HG03139 (cell line): ENCODE data around the gene PELO.

Experiments used
- ATAC-seq: cut with Tn5 transposase; IDR thresholded peaks from one replicate; pipeline ENCODE4 v1.9.1; 2021; ENCODE audit not compliant: unreplicated experiment

PELO gene

GRCh38 chr5:52827815-52828214 lies 40.1 kb downstream of the PELO start:
- ATAC-seq = no peak

- ATAC-seq = no peak
These were observed 41.9 kb downstream of the PELO start for GRCh38 chr5:52829664-52830063.

- no peak for ATAC-seq
These were observed 42.9 kb downstream of the PELO start for GRCh38 chr5:52830650-52831049.

- ATAC-seq = no peak
These were observed 44.2 kb downstream of the PELO start for GRCh38 chr5:52831786-52832511.

- ATAC-seq = no peak
These were observed 46.6 kb downstream of the PELO start for GRCh38 chr5:52834320-52834719.

GRCh38 chr5:52837068-52837467 lies 49.4 kb downstream of the PELO start:
- ATAC-seq = no peak
